ENCODE measurements around the gene RAPGEF1. TPM values are rescaled to one million over a fixed set of nuclear protein-coding genes. Genes with fewer than 3 reads are reported as not detected.
A peak's percentile ranks its signal among the peaks of the same experiment; 100 is the strongest.

Gene RAPGEF1
- total and polyA plus RNA-seq, 2 experiments from 2014 or later = 9.9 to 82.8 TPM

- peaks cover 13% of the 10 kb centered on the region; the same call in 2 of the 3 replicates for H3K36me3 Mint-ChIP-seq (ENCODE audit: low read depth)
- H3K4me1 Mint-ChIP-seq = peaks cover 21% of the 10 kb centered on the region
- DNase-seq (ENCODE audit: low spot score) = no peak
Measured at GRCh38 chr9:131650254-131650653, 89.6 kb downstream of the RAPGEF1 start.

More at GRCh38 chr9:131650254-131650653, 89.6 kb downstream of the RAPGEF1 start:
- H3K27ac ChIP-seq (ENCODE audit: low read depth) = no peak overlapping the region
- H4K20me1 ChIP-seq (replicated peaks; ENCODE audit: insufficient read depth) = 0 out of 2 replicates have a peak, but pooled peaks cover 7% of the 10 kb centered on the region
- Mint-ChIP-seq H3K27ac (peak overlapping the region; percentile 44; the same call in 1 of the 2 replicates), H3K27me3 (ENCODE audit: insufficient read depth, low read depth, poor library complexity) (peaks cover 2% of the 10 kb centered on the region), H3K9me3 (no peaks in the 10 kb centered on the region), H3K4me3 (no peak overlapping the region)
- H3K9me2 ChIP-seq (ENCODE audit: insufficient read depth) = no peaks in the 10 kb centered on the region
- no peaks in the 10 kb centered on the region for H3K27me3 ChIP-seq (ENCODE audit: insufficient read depth)
- no peaks in the 10 kb centered on the region; the same call in 1 of the 2 replicates for H3K36me3 ChIP-seq (ENCODE audit: insufficient read depth)
- no peak overlapping the region for H2AFZ ChIP-seq
- ATAC-seq = no peak
- peaks cover 36% of the 10 kb centered on the region for H3K79me2 ChIP-seq (replicated peaks; ENCODE audit: insufficient read depth)
- no peak overlapping the region for H3K4me3 ChIP-seq
- H3F3A ChIP-seq (replicated peaks; ENCODE audit: low read depth) = no peaks in the 10 kb centered on the region
- no peak for TF ChIP-seq EZH2 (IDR thresholded peaks at IDR 0.05; ENCODE audit: low read depth, unreplicated experiment)
- no peak for TF ChIP-seq REST (IDR thresholded peaks at IDR 0.05; ENCODE audit: unreplicated experiment)
- no peak for TF ChIP-seq ZNF331 (CRISPR knock-in tag; IDR thresholded peaks at IDR 0.05; ENCODE audit: low read depth)
- TF ChIP-seq ETS1 (IDR thresholded peaks at IDR 0.05) = no peak
- TF ChIP-seq NANOG (IDR thresholded peaks at IDR 0.05; ENCODE audit: borderline replicate concordance) = no peak
- TF ChIP-seq EZH2phosphoT487 (IDR thresholded peaks at IDR 0.05; ENCODE audit: unreplicated experiment) = no peak
- no peak for TF ChIP-seq POLR2AphosphoS5 (IDR thresholded peaks at IDR 0.05; ENCODE audit: low read depth)
- no peak for TF ChIP-seq ZNF462 (CRISPR knock-in tag; IDR thresholded peaks at IDR 0.05)
- TF ChIP-seq CREB1 (CRISPR knock-in tag; IDR thresholded peaks at IDR 0.05; ENCODE audit: low read depth) = no peak
- no peak overlapping the region for H3K4me2 ChIP-seq
- H3K4me1 ChIP-seq (ENCODE audit: insufficient read depth) = peaks cover 11% of the 10 kb centered on the region; the same call in 1 of the 2 replicates
